ENCODE results near the gene PARD6B. TPM values are rescaled to one million over a fixed set of nuclear protein-coding genes. Genes with fewer than 3 reads are reported as not detected.
"Not testable (repeated sequence)": the region's sequence is repeated elsewhere in the genome, so short reads cannot be mapped to it uniquely, and the experiment has no call there.

PARD6B gene
- total RNA-seq, 2 donors from 2014 or later = 19.8 to 38.4 TPM

GRCh38 chr20:50699688-50700087 is 31.7 kb upstream of the PARD6B start:
- no peak for DNase-seq
- intact Hi-C loops (cut with DNase I, micrococcal nuclease) = no loop called here

GRCh38 chr20:50701041-50701963 is 30.1 kb upstream of the PARD6B start:
- no peak for ATAC-seq
- intact Hi-C loops (cut with DNase I, micrococcal nuclease) = no loop called here
- DNase-seq = no peak

More at GRCh38 chr20:50699688-50700087, 31.7 kb upstream of the PARD6B start:
- no peak for ATAC-seq

DNA sequence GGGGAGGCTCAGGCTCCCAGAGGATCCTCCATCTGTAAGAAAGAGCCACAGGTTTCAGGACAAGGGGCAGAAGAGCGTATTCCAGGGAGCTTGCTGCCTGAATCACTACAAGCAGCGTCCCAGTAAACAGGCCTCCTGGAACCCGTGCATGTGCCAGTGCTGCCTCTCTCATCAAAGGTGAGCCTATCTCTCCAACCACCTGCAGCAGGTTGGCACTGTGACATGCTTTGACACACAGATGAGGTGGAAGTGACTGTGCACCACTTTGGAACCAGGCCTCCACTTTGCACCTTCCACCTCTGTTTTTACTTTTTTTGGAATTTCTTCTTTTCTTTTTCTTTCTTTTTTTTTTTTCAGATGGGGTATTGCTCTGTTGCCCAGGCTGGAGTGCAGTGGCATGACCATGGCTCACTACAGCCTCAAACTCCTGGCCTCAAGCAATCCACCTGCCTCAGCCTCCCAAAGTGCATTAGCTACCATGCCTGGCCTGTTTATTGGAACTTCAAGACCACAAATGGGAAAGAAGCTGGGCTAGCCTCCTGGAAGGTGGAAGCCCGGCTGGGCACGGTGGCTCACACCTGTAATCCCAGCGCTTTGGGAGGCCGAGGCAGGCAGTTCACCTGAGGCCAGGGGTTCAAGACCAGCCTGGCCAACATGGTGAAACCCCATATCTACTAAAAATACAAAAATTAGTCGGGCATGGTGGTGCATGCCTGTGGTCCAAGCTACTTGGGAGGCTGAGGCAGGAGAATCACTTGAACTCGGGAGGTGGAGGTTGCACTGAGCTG is 27.5 kb upstream of the PARD6B start:
- ATAC-seq; intact Hi-C loops (cut with DNase I, micrococcal nuclease); DNase-seq: not testable (repeated sequence)

DNA sequence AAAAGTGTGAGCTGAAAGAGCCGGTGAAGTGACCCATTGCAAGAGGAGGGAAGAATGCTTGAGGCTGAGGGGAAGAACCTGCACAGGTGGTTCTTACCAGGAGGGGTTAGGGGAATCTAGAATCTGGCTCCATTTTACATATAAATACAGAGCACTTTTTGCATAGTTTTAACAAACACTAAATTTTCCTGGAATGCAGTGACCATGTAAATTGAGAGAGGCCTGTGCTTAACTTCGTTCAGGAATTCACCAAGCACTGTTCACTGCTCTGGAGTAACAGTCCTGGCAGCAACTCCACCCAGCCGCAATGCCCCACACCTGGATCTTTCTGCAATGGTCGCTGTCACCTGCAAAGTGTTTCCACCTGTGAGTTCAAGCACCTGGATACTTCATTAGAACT is 26.9 kb upstream of the PARD6B start:
- intact Hi-C loops (cut with DNase I, micrococcal nuclease) = no loop called here
- ATAC-seq (no peak), DNase-seq (no peak)

- DNase-seq = no peak
- intact Hi-C loops (cut with DNase I, micrococcal nuclease) = no loop called here
- ATAC-seq = no peak
Measured at GRCh38 chr20:50704971-50705370, 26.4 kb upstream of the PARD6B start.

DNA sequence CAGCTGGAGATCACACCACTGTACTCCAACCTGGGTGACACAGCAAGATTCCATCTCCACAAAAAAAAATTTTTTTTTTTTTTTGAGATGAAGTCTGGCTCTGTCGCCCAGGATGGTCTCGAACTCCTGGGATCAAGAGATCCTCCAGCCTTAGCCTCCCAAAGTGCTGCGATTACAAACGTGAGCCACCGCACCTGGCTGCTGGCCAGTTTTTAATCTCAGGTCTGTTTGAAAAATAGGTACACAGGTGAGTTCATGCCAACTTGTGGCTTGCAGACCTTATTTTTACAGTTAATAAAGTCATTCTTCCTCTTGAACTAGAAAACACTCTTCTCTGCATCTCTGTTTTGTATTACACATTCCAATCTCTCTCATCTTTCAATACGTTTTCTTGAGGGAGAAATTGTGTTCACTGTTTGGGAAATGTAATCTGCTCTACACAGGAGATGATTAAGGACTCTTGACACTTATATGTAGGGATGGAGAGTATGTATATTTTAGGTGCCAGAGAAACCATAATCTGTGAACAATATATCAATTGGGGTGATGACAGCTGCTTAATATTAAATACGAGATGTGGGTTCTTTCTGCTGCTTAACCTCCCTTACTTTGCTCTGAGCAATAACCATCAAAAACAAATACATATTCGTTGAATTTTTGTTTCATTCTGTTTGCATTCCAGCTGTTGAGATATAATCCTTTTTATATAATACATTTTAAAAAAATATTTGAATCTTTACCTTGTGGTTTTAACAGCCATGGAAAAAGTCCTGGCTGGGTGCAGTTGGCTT is 22.3 kb upstream of the PARD6B start:
- intact Hi-C loops (cut with DNase I, micrococcal nuclease) = no loop called here
- DNase-seq (no peak), ATAC-seq (no peak)

GRCh38 chr20:50709636-50709973 is 21.8 kb upstream of the PARD6B start:
- DNase-seq = no peak
- intact Hi-C loops (cut with DNase I, micrococcal nuclease) = no loop called here
- ATAC-seq = no peak

GRCh38 chr20:50710492-50711063 is 20.8 kb upstream of the PARD6B start:
- ATAC-seq = no peak
- intact Hi-C loops (cut with DNase I, micrococcal nuclease) = no loop called here
- no peak for DNase-seq

DNA sequence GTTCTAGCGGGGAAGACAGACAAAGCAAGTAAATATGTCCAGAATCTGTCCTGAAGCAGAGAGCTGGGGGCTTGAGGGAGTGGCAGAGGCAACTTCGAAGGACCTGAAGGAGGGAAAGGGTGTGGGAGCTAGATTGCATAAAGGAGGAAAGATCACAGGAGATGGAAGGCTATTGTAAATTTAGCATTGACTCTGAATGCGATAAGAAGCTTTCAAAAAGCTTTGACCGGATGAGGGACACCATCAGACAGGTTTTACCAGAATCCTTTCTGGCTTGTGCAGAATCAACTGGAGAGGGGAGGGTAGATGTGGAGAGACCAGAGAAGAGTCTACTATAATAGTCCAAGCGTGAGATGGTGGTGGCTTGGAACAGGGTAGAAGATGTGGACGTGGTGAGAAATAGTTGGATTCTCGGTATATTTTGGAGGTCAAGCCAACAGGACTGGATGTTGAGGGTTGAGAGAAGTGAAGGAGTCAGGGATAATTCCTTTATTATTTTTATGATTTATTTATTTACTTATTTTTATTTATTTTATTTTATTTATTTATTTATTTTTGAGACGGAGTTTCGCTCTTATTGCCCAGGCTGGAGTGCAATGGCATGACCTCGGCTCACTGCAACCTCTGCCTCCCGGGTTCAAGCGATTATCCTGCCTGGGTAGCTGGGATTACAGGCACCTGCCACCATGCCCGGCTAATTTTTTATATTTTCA is 20.1 kb upstream of the PARD6B start:
- intact Hi-C loops (cut with DNase I, micrococcal nuclease) = no loop called here
- ATAC-seq = no peak
- no peak for DNase-seq

DNA sequence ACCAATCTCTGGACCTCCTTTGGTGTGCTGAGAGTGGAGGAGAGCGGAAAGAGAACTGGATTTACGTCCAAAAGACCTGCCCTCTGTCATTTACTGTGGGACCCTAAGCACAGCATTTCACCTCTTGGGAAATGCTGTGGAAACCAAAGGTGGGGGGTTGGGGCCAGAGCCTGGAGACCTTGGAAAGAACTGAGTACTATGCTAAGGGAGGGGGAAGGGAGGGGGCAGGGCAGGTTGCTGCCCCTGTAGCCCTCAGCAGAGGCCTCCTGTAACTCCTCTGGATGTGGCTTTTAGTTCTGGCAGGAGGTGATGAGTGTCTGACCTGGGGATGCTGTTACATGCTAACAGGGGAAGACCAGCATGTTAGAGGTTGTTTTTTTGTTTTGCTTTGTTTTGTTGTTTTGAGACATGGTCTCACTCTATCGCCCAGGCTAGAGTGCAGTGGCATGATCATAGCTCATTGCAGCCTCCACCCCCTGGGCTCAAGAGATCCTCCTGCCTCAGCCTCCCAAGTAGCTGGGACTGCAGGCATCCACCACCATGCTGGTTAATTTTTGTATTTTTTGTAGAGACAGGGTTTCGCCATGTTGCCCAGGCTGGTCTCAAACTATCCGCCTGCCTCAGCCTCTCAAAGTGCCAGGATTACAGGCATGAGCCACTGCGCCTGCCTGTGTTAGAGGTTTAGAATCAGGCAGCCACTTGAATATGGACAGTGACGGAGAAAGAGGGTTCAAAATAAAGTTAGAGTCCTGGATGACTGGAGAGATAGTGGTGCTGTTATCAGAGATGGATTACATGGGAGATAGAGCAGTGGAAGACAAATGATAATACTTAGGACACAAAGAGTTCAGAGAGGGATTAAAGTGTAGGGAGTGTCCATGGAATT is 18.4 kb upstream of the PARD6B start:
- ATAC-seq (no peak), DNase-seq (no peak)
- intact Hi-C loops (cut with DNase I, micrococcal nuclease) = no loop called here

- peak; percentile 37 for ATAC-seq
- intact Hi-C loops (cut with DNase I, micrococcal nuclease) = no loop called here
- no peak for DNase-seq
Measured at GRCh38 chr20:50713657-50714101, 17.7 kb upstream of the PARD6B start.

- intact Hi-C loops (cut with DNase I, micrococcal nuclease); DNase-seq; ATAC-seq: not testable (repeated sequence)
Measured at GRCh38 chr20:50714426-50714825, 17.0 kb upstream of the PARD6B start.

- intact Hi-C loops (cut with DNase I, micrococcal nuclease) = no loop called here
- no peak for ATAC-seq
- no peak for DNase-seq
Measured at GRCh38 chr20:50715694-50716093, 15.7 kb upstream of the PARD6B start.

DNA sequence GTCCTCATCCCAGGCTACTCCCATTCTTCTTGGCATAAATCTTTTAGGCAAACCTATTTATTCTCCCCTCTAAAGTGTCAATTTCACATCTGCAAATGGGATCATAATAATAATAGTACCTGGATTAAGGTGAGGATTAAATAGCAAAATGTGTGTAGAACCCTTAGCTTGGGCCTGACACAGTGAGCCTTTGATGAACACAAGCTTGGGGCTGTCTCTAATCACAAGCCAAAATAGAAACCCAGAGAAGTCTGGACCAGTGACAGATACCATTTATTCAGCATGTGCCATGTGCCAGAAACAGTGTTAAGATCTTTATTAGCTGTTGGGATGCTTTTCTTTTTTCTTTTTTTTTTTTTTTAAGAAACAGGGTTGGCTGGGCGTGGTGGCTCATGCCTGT is 14.9 kb upstream of the PARD6B start:
- intact Hi-C loops (cut with DNase I, micrococcal nuclease) = no loop called here
- ATAC-seq (no peak), DNase-seq (no peak)

DNA sequence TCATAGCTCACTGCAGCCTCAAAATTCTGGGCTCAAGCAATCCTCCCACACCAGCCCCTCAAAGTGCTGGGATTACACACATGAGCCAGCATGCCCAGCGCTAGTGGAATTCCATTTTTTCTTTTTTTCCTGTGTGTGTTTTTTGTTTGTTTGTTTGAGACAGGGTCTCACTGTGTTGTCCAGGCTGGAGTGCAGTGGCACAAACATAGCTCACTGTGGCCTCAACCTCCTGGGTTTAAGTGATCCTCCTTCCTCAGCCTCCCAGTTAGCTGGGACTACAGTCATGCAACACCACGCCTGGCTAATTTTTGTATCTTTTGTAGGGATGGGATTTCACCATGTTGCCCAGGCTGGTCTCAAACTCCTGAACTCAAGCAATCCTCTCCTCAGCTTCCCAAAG is 14.1 kb upstream of the PARD6B start:
- intact Hi-C loops (cut with DNase I, micrococcal nuclease) = no loop called here
- DNase-seq = no peak
- no peak for ATAC-seq

- ATAC-seq = no peak
- no peak for DNase-seq
- intact Hi-C loops (cut with DNase I, micrococcal nuclease) = no loop called here
Measured at GRCh38 chr20:50717974-50718761, 13.2 kb upstream of the PARD6B start.

GRCh38 chr20:50719328-50719727 is 12.1 kb upstream of the PARD6B start:
- DNase-seq = no peak
- no peak for ATAC-seq
- intact Hi-C loops (cut with DNase I, micrococcal nuclease) = no loop called here

Data from left colon (tissue), 2 donors.